Measurements from ENCODE around the gene CELSR1. TPM values are rescaled to one million over a fixed set of nuclear protein-coding genes. Genes with fewer than 3 reads are reported as not detected.

CELSR1 gene
- total RNA-seq (ENCODE audit: unreplicated experiment): 0.27 TPM
- long read RNA-seq: 0 reads

DNA sequence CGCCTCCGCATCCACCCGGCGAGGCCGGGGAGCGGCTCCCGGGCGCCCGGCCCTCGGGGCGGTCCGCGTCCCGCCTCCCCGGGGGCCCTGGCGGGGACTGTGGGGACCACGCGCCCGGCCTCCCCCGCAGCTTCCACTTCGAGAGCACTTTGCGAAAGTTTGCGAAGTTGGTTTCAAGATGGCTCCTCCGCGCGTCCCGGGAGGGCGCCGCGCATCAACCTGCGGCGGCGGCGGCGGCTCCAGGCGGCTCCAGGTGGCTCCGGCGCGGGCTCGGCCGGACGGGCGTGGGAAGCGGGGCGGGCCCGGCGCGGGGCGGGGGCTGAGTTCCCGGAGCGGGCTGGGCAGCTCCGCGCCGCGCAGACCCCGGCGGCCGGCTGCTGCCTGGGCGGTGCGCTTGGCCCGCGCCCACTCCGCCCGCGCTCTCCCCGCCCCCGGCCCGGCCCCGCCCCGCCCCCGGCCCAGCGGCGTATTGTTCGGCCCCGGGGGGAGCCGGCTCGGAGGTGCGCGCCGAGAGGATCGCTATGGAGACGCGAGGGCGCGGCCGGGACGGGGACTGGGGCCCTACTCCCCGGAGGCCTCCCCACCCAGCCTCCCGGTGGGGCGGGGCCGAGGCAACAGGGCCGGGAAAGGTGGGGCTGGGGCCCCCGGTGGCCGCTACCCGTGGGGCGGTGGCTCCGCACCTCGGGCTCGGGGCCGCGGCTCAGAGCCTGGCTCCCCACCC is at the start of gene CELSR1:
TSS of gene CELSR1 (minus strand) at position 396 of the 721 bp plus-strand sequence. CDS start 450 bp downstream, outside the sequence.
- peak within 1 kb of the TSS; percentile 64 for H3K4me3 Mint-ChIP-seq (ENCODE audit: unreplicated experiment)
- H3K36me3 Mint-ChIP-seq (ENCODE audit: unreplicated experiment): no peaks in the 10 kb centered on the region
- peaks cover 10% of the 10 kb centered on the region for H3K4me1 Mint-ChIP-seq (ENCODE audit: low read depth, unreplicated experiment)
- H3K9me3 Mint-ChIP-seq (ENCODE audit: unreplicated experiment): peaks cover 2% of the 10 kb centered on the region
- DNase-seq: no peak
- peaks cover 16% of the 10 kb centered on the region for H3K27me3 Mint-ChIP-seq (ENCODE audit: unreplicated experiment)
- TF ChIP-seq, protein P1, sequence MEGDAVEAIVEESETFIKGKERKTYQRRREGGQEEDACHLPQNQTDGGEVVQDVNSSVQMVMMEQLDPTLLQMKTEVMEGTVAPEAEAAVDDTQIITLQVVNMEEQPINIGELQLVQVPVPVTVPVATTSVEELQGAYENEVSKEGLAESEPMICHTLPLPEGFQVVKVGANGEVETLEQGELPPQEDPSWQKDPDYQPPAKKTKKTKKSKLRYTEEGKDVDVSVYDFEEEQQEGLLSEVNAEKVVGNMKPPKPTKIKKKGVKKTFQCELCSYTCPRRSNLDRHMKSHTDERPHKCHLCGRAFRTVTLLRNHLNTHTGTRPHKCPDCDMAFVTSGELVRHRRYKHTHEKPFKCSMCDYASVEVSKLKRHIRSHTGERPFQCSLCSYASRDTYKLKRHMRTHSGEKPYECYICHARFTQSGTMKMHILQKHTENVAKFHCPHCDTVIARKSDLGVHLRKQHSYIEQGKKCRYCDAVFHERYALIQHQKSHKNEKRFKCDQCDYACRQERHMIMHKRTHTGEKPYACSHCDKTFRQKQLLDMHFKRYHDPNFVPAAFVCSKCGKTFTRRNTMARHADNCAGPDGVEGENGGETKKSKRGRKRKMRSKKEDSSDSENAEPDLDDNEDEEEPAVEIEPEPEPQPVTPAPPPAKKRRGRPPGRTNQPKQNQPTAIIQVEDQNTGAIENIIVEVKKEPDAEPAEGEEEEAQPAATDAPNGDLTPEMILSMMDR (IDR thresholded peaks at IDR 0.05; ENCODE audit: partially characterized antibody, unreplicated experiment): no peak
- H3K27ac Mint-ChIP-seq (ENCODE audit: unreplicated experiment): no peak within 1 kb of the TSS

DNA sequence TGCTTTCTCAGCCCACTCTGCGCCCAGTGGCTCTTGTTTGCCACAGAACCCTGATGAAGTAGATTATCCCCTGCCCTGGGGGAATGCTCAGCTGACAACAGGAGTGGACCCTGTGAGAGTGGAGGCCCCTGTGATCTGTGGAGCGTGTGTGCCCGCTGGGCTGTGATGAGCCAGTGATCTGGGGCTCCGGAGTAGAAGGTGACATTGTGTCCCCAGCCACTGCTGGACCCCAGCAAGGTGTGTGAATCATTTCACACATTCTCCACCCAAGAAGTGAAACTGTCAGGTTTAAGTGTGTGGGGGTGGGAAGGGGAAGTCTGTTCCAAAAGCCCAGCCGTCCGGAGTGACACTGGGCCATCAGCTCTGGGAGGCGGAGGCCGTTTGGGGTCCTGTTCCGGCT is 49.6 kb upstream of the CELSR1 start:
- Mint-ChIP-seq H3K27me3 (ENCODE audit: unreplicated experiment) (peaks cover 5% of the 10 kb centered on the region), H3K4me1 (ENCODE audit: low read depth, unreplicated experiment) (peaks cover 16% of the 10 kb centered on the region), H3K27ac (ENCODE audit: unreplicated experiment) (no peak overlapping the region)

GRCh38 chr22:46586531-46587011 is 49.2 kb upstream of the CELSR1 start:
- TF ChIP-seq, protein P1 (IDR thresholded peaks at IDR 0.05; ENCODE audit: partially characterized antibody, unreplicated experiment): no peak
- no peaks in the 10 kb centered on the region for H3K36me3 Mint-ChIP-seq (ENCODE audit: unreplicated experiment)
- peaks cover 17% of the 10 kb centered on the region for H3K4me1 Mint-ChIP-seq (ENCODE audit: low read depth, unreplicated experiment)
- peaks cover 3% of the 10 kb centered on the region for H3K9me3 Mint-ChIP-seq (ENCODE audit: unreplicated experiment)
- no peak overlapping the region for H3K4me3 Mint-ChIP-seq (ENCODE audit: unreplicated experiment)
- peaks cover 5% of the 10 kb centered on the region for H3K27me3 Mint-ChIP-seq (ENCODE audit: unreplicated experiment)
- no peak overlapping the region for H3K27ac Mint-ChIP-seq (ENCODE audit: unreplicated experiment)
- DNase-seq: no peak

More for the DNA sequence above, 49.6 kb upstream of the CELSR1 start:
- TF ChIP-seq, protein P1 (IDR thresholded peaks at IDR 0.05; ENCODE audit: partially characterized antibody, unreplicated experiment): no peak
- Mint-ChIP-seq H3K4me3 (ENCODE audit: unreplicated experiment) (no peak overlapping the region), H3K36me3 (ENCODE audit: unreplicated experiment) (no peaks in the 10 kb centered on the region), H3K9me3 (ENCODE audit: unreplicated experiment) (peaks cover 3% of the 10 kb centered on the region)
- DNase-seq: no peak

- Mint-ChIP-seq H3K4me1 (ENCODE audit: low read depth, unreplicated experiment) (peaks cover 19% of the 10 kb centered on the region), H3K9me3 (ENCODE audit: unreplicated experiment) (peaks cover 3% of the 10 kb centered on the region), H3K27me3 (ENCODE audit: unreplicated experiment) (peaks cover 5% of the 10 kb centered on the region), H3K27ac (ENCODE audit: unreplicated experiment) (no peak overlapping the region), H3K4me3 (ENCODE audit: unreplicated experiment) (no peak overlapping the region), H3K36me3 (ENCODE audit: unreplicated experiment) (no peaks in the 10 kb centered on the region)
- DNase-seq: no peak
- TF ChIP-seq, protein P1 (IDR thresholded peaks at IDR 0.05; ENCODE audit: partially characterized antibody, unreplicated experiment): no peak
Observed at GRCh38 chr22:46586123-46586519, 48.7 kb upstream of the CELSR1 start.

Data from glutamatergic neuron (in vitro differentiated cells).